Measurements from ENCODE around the gene FBF1. TPM values are rescaled to one million over a fixed set of nuclear protein-coding genes. Genes with fewer than 3 reads are reported as not detected.

FBF1 gene, protein sequence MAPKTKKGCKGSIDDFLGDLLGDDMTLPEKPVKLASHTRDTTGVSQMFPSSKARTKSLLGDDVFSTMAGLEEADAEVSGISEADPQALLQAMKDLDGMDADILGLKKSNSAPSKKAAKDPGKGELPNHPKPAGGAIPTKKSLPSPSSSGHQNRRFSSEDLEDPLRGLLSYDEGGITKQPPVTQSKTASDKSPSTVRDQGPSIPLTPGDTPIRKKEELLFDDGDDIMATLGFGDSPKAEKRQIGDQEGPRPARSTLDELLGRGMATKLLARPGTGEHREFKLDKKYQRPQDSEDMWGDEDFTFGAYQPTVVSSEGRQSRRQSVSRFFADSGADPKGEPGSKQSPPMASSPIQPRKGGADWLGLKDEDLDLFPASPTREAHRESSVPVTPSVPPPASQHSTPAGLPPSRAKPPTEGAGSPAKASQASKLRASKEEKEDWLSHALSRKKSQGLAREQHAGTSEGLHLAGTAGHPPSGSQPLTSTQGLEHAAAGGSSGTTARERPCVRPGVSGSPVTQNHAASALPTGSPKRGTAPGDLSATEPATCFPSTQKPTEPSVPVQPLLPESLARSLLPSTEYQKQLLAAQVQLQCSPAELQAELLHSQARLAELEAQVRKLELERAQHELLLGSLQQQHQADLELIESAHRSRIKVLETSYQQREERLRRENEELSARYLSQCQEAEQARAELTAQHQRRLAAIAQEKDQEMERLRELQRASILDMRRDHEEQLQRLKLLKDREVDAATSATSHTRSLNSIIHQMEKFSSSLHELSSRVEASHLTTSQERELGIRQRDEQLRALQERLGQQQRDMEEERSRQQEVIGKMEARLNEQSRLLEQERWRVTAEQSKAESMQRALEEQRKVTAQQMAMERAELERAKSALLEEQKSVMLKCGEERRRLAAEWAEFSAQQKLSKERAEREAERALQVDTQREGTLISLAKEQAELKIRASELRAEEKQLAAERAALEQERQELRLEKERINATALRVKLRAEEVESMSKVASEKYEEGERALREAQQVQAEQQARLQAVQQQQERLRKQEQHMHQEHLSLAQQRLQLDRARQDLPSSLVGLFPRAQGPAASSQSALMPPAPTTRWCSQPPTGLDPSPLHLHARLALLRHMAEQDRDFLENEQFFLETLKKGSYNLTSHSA
- total RNA-seq (2022; extraction: Qiagen RNA extraction; ENCODE audit: low read depth) = 5.4 to 9.8 TPM (median 7.7 TPM) in 5 replicates

DNA sequence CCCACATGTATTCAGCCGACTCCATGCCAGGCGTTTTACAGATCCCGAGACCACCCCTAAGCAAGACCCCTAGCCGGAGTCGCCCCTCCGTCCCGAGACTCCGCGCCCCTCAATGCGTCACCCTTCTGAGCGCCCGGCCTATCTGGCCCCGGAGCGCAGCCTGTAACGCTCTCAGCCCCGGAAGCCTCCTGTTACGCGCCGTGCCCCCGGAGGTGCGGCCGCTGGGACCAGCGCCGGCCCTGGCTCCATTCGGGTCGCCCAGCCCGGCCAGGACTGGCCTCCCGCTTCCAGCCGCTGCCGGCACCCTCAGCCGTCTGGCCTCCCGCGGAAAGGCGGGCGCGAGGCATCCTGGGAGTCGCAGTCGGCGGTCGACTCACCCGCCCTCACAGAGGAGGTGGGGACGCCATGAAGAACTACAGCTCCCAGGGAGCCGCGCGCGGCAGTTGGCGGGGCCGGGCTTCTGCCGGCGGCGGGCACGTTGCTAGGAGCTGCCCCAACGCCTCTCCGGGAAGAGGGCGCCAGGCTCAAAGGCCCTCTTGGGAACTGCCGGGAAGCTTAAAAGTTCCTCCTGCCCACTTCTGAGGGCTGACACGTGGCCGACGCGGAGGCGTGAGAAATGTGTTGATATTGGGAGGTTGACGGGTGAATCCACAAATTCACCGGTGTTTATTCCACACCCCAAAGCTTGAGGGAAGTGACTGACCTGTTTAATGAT is at the start of gene FBF1:
Gene FBF1, minus strand, starts transcription at position 316 of the 715 bp plus-strand sequence. CDS start 2,893 bp downstream, outside the sequence.

DNA sequence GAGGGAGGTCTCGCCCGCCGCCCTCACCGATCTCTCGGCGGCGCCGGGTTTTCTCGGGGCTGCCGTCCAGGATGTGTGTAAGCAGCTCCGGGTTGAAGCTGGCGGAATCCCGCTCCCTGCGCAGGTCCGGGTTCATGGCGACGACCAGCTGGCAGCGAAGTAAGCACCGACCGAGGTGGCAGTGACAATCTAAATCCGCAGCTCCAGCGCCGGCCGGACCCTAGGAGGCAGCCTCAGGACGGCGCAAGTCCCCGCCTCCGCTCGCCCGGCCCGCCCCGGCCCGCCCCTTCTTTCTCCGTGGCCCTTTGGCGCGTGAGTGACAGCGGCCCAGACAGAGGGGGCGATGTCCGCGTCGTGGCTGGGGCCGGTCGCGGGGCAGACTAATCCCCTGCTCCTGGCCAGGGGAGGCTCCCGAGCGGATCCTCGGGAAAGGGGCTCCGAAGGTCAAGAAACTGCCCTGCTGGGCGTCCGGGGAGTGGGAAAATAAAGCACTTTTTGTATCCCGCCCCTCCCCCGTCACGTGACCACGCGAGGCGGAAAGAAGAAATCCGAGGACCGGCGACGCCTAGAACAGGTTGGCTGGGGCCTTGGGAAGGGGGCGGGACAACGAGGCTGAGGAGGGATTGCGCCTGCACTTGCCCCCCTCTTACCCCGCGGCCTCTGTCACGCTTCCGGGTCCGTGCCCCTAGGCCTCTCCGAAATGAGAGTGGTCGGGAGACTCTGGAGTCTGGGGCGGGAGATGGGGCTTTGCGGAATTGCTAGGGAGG is 38.3 kb upstream of the FBF1 start, which contains the start of the genes ACOX1 and TEN1:
Gene ACOX1, minus strand, starts transcription at position 229 of the 767 bp plus-strand sequence. Its CDS starts 93 bp downstream, at position 136.
Gene TEN1, plus strand, starts transcription at position 303 of the 767 bp plus-strand sequence. CDS start 6,953 bp downstream, outside the sequence.

DNA sequence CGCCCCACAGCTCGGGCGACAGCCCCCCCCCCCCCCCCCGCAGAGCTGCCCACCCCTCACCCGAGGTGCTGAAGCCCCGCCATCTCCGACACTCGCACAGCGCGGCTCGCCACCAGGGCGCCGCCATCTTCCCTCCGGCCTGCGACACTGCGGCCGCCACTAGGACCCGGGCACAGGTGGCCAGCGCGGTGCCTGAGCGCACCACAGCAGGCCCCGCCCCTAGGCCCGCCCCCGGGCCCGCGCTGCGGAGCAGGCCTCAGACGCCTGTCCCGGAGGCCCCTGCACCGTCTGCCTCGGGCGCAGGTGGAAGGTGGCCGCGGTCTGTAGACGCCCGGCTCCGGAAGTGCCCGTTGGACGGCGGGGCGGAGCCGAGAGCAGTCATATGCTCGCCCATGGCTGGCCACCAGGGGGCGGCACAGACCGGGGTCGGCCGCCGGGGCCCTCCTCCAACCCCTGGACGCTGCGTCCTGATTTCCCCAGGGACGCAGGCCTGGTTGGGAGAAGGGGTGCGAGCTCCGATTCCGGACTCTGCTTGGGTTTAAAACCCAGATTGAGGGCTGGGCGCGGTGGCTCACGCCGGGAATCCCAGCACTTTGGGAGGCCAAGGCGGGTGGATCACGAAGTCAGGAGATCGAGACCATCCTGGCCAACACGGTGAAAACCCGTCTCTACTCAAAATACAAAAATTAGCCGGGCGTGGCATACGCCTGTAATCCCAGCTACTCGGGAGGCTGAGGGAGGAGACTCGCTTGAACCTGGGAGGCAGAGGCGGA is 35.9 kb downstream of the FBF1 start, which contains the start of gene MRPL38:
Gene MRPL38, minus strand, starts transcription at position 136 of the 773 bp plus-strand sequence. Its CDS starts 9 bp downstream, at position 127.

DNA sequence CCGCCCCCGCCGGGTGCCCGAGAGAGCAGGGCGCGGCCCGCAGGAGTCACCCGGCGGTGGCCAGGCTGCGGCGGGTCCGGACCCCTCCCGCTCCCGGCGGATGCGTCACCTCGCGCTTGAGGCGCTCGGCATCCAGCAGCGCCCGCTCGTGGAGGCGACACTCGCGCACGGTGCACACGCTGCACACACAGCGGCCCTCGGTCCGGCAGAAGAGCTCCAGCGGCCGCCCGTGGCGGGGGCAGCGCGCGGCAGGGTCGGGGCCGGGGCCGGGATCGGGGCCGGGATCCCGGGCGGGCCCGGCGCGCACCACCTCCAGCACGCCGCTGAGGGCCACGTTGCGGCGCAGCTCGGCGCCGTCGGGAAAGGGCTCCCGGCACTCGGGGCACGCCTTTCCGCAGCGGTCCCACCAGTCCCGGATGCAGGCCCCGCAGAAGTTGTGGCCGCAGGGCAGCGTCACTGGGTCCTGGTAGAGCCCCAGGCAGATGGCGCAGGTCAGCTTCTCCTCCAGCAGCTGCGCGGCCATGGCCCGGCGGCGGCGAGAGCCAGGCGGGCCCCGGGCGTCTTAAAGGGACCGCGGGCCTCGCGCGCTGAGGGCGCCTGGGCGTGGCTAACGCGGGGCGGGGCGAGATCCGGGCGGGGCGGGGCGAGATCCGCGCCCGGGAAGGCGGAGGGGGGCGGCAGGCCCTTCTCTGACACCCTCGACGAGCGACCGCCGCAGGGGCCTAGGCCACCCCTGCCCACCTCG is 44.3 kb downstream of the FBF1 start, which contains the start of gene TRIM65:
Gene TRIM65, minus strand, starts transcription at position 537 of the 745 bp plus-strand sequence. Its CDS starts 14 bp downstream, at position 523.

DNA sequence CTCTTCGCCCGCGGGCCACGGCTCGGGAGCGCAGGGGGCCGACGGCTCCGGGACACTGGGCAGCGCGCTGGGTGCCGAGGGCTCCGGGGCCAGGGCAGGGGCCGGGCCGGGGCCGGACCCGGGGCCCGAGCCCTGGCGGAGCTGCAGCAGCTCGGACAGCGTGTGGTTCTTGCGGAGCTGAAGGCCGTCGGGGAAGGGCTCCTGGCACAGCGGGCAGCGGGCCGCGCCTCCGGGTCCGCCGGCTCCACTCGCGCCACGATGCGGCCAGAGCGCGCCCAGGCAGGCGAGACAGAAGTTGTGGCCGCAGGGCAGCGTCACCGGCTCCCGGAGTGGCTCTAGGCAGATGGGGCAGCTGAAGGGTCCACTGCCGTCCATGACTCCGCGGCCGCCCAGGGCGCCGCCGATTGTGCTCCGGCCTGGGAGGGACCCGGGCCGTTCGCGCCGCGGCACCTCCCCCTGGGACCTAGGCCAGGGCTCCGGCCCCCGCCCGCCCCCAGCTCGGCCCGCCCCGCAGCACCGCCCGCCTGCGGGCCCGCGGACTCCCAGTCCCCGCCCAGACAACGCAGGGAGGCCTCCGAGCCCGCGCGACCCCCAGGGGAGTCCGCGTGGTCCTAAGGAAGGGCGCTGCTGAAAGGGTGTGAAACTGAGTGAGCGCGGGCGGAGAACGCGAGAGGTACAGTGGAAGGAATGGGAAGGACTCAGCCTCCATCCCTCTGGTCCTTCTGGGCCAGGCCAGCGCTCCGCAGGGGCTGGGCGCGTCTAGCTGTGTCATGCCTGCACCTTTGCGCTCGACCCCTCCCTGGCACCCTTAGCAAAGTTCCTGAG is 62.5 kb downstream of the FBF1 start, which contains the start of gene TRIM47:
Gene TRIM47, minus strand, starts transcription at position 408 of the 825 bp plus-strand sequence. Its CDS starts 33 bp downstream, at position 375.

Other genes with a start within 250 kb of the FBF1 start
- gene ITGB4, start 219.6 kb downstream of the FBF1 start, total RNA-seq (2022; extraction: Qiagen RNA extraction; ENCODE audit: low read depth) = 40.8 to 63.1 TPM (median 55.6 TPM) in 5 replicates
- gene GALK1, start 175.8 kb downstream of the FBF1 start, total RNA-seq (2022; extraction: Qiagen RNA extraction; ENCODE audit: low read depth) = 46.3 to 75.9 TPM (median 65.6 TPM) in 5 replicates
- 22.5 to 32.7 TPM (median 31.2 TPM) in 5 replicates for gene UNK, start 156.2 kb downstream of the FBF1 start, total RNA-seq (2022; extraction: Qiagen RNA extraction; ENCODE audit: low read depth)
- 3.5 to 4.4 TPM (median 3.9 TPM) in 5 replicates for gene UNC13D, start 96.6 kb downstream of the FBF1 start, total RNA-seq (2022; extraction: Qiagen RNA extraction; ENCODE audit: low read depth)
- gene WBP2, start 85.7 kb downstream of the FBF1 start, total RNA-seq (2022; extraction: Qiagen RNA extraction; ENCODE audit: low read depth) = 88.0 to 99.5 TPM (median 93.9 TPM) in 5 replicates
- gene TRIM47, start 62.5 kb downstream of the FBF1 start, total RNA-seq (2022; extraction: Qiagen RNA extraction; ENCODE audit: low read depth) = 108 to 201 TPM (median 148 TPM) in 5 replicates
- 29.4 to 42.9 TPM (median 34.9 TPM) in 5 replicates for gene TRIM65, start 44.1 kb downstream of the FBF1 start, total RNA-seq (2022; extraction: Qiagen RNA extraction; ENCODE audit: low read depth)
- 95.6 to 147 TPM (median 115 TPM) in 5 replicates for gene MRPL38, start 36.2 kb downstream of the FBF1 start, total RNA-seq (2022; extraction: Qiagen RNA extraction; ENCODE audit: low read depth)
- 14.9 to 20.3 TPM (median 16.5 TPM) in 5 replicates for gene ACOX1, start 38.1 kb upstream of the FBF1 start, total RNA-seq (2022; extraction: Qiagen RNA extraction; ENCODE audit: low read depth)
- gene TEN1, start 38.2 kb upstream of the FBF1 start, total RNA-seq (2022; extraction: Qiagen RNA extraction; ENCODE audit: low read depth) = 20.8 to 26.6 TPM (median 24.1 TPM) in 5 replicates
- gene CDK3, start 59.8 kb upstream of the FBF1 start, total RNA-seq (2022; extraction: Qiagen RNA extraction; ENCODE audit: low read depth) = 3.7 to 5.7 TPM (median 4.5 TPM) in 5 replicates
- 11.3 to 17.7 TPM (median 16.7 TPM) in 5 replicates for gene EVPL, start 86.3 kb upstream of the FBF1 start, total RNA-seq (2022; extraction: Qiagen RNA extraction; ENCODE audit: low read depth)
- gene SRP68, start 131.5 kb upstream of the FBF1 start, total RNA-seq (2022; extraction: Qiagen RNA extraction; ENCODE audit: low read depth) = 80.0 to 91.6 TPM (median 81.8 TPM) in 5 replicates
- 0.87 to 1.8 TPM (median 1.4 TPM) in 5 replicates for gene GALR2, start 133.7 kb upstream of the FBF1 start, total RNA-seq (2022; extraction: Qiagen RNA extraction; ENCODE audit: low read depth)
- gene ZACN, start 138.1 kb upstream of the FBF1 start, total RNA-seq (2022; extraction: Qiagen RNA extraction; ENCODE audit: low read depth) = 0.07 to 0.51 TPM (median 0.27 TPM) in 5 replicates
- 52.2 to 67.3 TPM (median 65.2 TPM) in 5 replicates for gene EXOC7, start 162.7 kb upstream of the FBF1 start, total RNA-seq (2022; extraction: Qiagen RNA extraction; ENCODE audit: low read depth)
- gene FOXJ1, start 200.2 kb upstream of the FBF1 start, total RNA-seq (2022; extraction: Qiagen RNA extraction; ENCODE audit: low read depth) = 0.19 to 0.42 TPM (median 0.37 TPM) in 5 replicates

Data from A549 treated with RU486 at 1 μM for 4 hours (cell line).